ENCODE data around the gene SYNE1.

SYNE1 gene

GRCh38 chr6:152232501-152233151, 404.5 kb downstream of the SYNE1 start:
- H3K27me3 Mint-ChIP-seq (ENCODE audit: low read depth) = no peaks in the 10 kb centered on the region
- peaks cover 13% of the 10 kb centered on the region for H3K4me1 Mint-ChIP-seq
- no peaks in the 10 kb centered on the region for H3K9me3 Mint-ChIP-seq
- no peak overlapping the region for H3K4me3 Mint-ChIP-seq
- peak overlapping the region; percentile 70 to 78 (median 75) for H3K27ac Mint-ChIP-seq
- no peak for TF ChIP-seq CTCF (IDR thresholded peaks at IDR 0.05; ENCODE audit: unreplicated experiment in 3 of 3)
- peaks cover 54% of the 10 kb centered on the region for H3K36me3 Mint-ChIP-seq (ENCODE audit: low read depth)

GRCh38 chr6:152229330-152229729, 407.8 kb downstream of the SYNE1 start:
- H3K27ac Mint-ChIP-seq = no peak overlapping the region
- no peaks in the 10 kb centered on the region for H3K9me3 Mint-ChIP-seq
- no peak overlapping the region for H3K4me3 Mint-ChIP-seq
- peaks cover 13% of the 10 kb centered on the region for H3K4me1 Mint-ChIP-seq
- no peaks in the 10 kb centered on the region for H3K27me3 Mint-ChIP-seq (ENCODE audit: low read depth)
- peaks cover 51% of the 10 kb centered on the region for H3K36me3 Mint-ChIP-seq (ENCODE audit: low read depth)
- TF ChIP-seq CTCF (IDR thresholded peaks at IDR 0.05; ENCODE audit: unreplicated experiment in 3 of 3) = no peak

- Mint-ChIP-seq H3K27me3 (ENCODE audit: low read depth) (no peaks in the 10 kb centered on the region), H3K27ac (no peak overlapping the region), H3K9me3 (peaks cover 9% of the 10 kb centered on the region), H3K4me3 (no peak overlapping the region), H3K36me3 (ENCODE audit: low read depth) (peaks cover 56% of the 10 kb centered on the region), H3K4me1 (no peaks in the 10 kb centered on the region)
- no peak for TF ChIP-seq CTCF (IDR thresholded peaks at IDR 0.05; ENCODE audit: unreplicated experiment in 3 of 3)
Measured at GRCh38 chr6:152226119-152226518, 411.0 kb downstream of the SYNE1 start.

- no peak for TF ChIP-seq CTCF (IDR thresholded peaks at IDR 0.05; ENCODE audit: unreplicated experiment in 3 of 3)
Measured at GRCh38 chr6:152225241-152225934, 411.8 kb downstream of the SYNE1 start.

GRCh38 chr6:152223636-152224035, 413.5 kb downstream of the SYNE1 start:
- peaks cover 63% of the 10 kb centered on the region for H3K36me3 Mint-ChIP-seq (ENCODE audit: low read depth)
- no peak overlapping the region for H3K27ac Mint-ChIP-seq
- peaks cover 9% of the 10 kb centered on the region for H3K9me3 Mint-ChIP-seq
- no peak overlapping the region for H3K4me3 Mint-ChIP-seq
- TF ChIP-seq CTCF (IDR thresholded peaks at IDR 0.05; ENCODE audit: unreplicated experiment in 3 of 3) = no peak
- no peaks in the 10 kb centered on the region for H3K4me1 Mint-ChIP-seq
- no peaks in the 10 kb centered on the region for H3K27me3 Mint-ChIP-seq (ENCODE audit: low read depth)

More at GRCh38 chr6:152225241-152225934, 411.8 kb downstream of the SYNE1 start:
- no peak overlapping the region for H3K4me3 Mint-ChIP-seq
- H3K36me3 Mint-ChIP-seq (ENCODE audit: low read depth) = peaks cover 55% of the 10 kb centered on the region
- H3K27me3 Mint-ChIP-seq (ENCODE audit: low read depth) = no peaks in the 10 kb centered on the region
- peaks cover 9% of the 10 kb centered on the region for H3K9me3 Mint-ChIP-seq
- no peaks in the 10 kb centered on the region for H3K4me1 Mint-ChIP-seq
- no peak overlapping the region for H3K27ac Mint-ChIP-seq
